Mesothelial cell of epicardium (in vitro differentiated cells): ENCODE data around the gene AGXT. TPM values are rescaled to one million over a fixed set of nuclear protein-coding genes. Genes with fewer than 3 reads are reported as not detected.
A peak's percentile ranks its signal among the peaks of the same experiment; 100 is the strongest.

ENCODE experiments used
- DNase-seq, 2 experiments: peaks; one replicate each; pipeline ENCODE4 v3.0.0; 2021; ENCODE audit warnings: low spot score in 2 of 2; ENCODE audit not compliant: unreplicated experiment in 2 of 2
- H3K27ac Mint-ChIP-seq: 2 replicates; pipeline ENCODE4 v1.8.0; 2021; ENCODE audit warnings: mixed read lengths
- H3K27me3 Mint-ChIP-seq: 2 replicates; pipeline ENCODE4 v1.8.0; 2021; ENCODE audit warnings: low read depth, mixed read lengths
- H3K36me3 Mint-ChIP-seq: 2 replicates; pipeline ENCODE4 v1.8.0; 2021; ENCODE audit warnings: mixed read lengths
- H3K4me1 Mint-ChIP-seq: 2 replicates; pipeline ENCODE4 v1.8.0; 2021; ENCODE audit warnings: mixed read lengths
- H3K4me3 Mint-ChIP-seq: 2 replicates; pipeline ENCODE4 v1.8.0; 2021; ENCODE audit warnings: mild to moderate bottlenecking, moderate library complexity, mixed read lengths
- H3K9me3 Mint-ChIP-seq: 2 replicates; pipeline ENCODE4 v1.8.0; 2021; ENCODE audit warnings: mixed read lengths
- total RNA-seq: library from RNA; stranded (reverse); gene quantifications from 3 replicates; pipeline ENCODE4 v1.2.1, GENCODE V29; 2021
- TF ChIP-seq, protein P1 (sequence below): fragments of 200-600 bp; sonication (generic); IDR thresholded peaks from one replicate; pipeline ENCODE4 v1.5.0; 2021; ENCODE audit warnings: antibody characterized with exemption; ENCODE audit not compliant: unreplicated experiment

Gene AGXT
- total RNA-seq, 1 donor from 2014 or later: not detected

DNA sequence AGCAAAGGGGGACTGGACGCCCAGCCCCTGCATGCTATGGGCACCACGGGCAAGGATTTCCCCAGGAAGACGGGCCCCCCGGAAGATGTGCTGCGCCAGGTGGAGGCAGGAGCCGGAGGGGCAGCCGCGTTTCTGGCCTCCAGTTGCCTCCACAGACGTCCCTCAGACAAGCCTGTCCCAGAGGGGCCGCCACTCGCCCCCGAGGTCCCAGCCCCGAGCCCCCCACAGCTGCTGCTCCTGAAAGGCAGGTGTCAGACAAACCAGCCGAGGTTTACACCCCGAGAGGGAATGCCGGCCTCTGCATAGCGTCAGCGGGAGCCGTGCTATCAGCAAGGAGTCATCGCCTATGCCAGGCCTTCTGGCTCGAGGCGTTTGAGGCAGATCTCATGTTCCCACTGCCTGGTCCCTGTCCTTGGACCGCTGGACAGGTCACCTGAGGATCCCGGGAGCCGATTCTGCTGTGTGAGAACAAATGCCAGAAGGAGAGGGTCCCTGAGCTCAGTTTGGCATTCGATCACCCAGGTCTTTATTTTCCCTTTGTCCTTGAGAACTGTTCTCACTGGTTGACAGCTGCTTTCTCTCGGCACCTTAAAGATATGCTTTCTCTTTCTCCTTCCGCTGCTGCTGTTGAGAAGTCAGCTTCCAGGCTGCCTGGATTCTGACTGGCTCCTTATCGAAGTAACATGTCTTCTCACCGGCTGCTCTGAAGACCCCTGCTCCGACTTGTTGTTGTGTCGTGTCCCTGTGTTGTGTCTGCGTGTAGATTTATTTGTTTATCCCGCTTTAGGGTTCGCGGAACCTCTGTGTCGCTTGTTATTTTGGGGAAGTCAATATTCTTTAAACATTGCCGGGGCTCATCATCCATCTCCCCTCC is 58.1 kb downstream of the AGXT start:
- Mint-ChIP-seq H3K27me3 (peaks cover 17% of the 10 kb centered on the region), H3K27ac (no peak overlapping the region), H3K9me3 (no peaks in the 10 kb centered on the region), H3K4me3 (no peak overlapping the region), H3K36me3 (no peaks in the 10 kb centered on the region), H3K4me1 (no peaks in the 10 kb centered on the region)
- peak; percentile 18 to 38 for DNase-seq
- TF ChIP-seq, protein P1, sequence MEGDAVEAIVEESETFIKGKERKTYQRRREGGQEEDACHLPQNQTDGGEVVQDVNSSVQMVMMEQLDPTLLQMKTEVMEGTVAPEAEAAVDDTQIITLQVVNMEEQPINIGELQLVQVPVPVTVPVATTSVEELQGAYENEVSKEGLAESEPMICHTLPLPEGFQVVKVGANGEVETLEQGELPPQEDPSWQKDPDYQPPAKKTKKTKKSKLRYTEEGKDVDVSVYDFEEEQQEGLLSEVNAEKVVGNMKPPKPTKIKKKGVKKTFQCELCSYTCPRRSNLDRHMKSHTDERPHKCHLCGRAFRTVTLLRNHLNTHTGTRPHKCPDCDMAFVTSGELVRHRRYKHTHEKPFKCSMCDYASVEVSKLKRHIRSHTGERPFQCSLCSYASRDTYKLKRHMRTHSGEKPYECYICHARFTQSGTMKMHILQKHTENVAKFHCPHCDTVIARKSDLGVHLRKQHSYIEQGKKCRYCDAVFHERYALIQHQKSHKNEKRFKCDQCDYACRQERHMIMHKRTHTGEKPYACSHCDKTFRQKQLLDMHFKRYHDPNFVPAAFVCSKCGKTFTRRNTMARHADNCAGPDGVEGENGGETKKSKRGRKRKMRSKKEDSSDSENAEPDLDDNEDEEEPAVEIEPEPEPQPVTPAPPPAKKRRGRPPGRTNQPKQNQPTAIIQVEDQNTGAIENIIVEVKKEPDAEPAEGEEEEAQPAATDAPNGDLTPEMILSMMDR: no peak

GRCh38 chr2:240927390-240927781 is 58.8 kb downstream of the AGXT start:
- no peak overlapping the region for H3K4me3 Mint-ChIP-seq
- H3K9me3 Mint-ChIP-seq: no peaks in the 10 kb centered on the region
- no peaks in the 10 kb centered on the region for H3K36me3 Mint-ChIP-seq
- no peak overlapping the region for H3K27ac Mint-ChIP-seq
- H3K27me3 Mint-ChIP-seq: peaks cover 17% of the 10 kb centered on the region
- no peaks in the 10 kb centered on the region for H3K4me1 Mint-ChIP-seq
- TF ChIP-seq, protein P1: no peak
- no peak for DNase-seq

- Mint-ChIP-seq H3K27ac (no peak overlapping the region), H3K4me1 (no peaks in the 10 kb centered on the region), H3K9me3 (no peaks in the 10 kb centered on the region), H3K27me3 (peaks cover 17% of the 10 kb centered on the region), H3K4me3 (no peak overlapping the region), H3K36me3 (no peaks in the 10 kb centered on the region)
- TF ChIP-seq, protein P1: no peak
- DNase-seq: peak in 1 of 2 experiments; percentile 32
These were observed 60.1 kb downstream of the AGXT start for GRCh38 chr2:240928476-240929363.

DNA sequence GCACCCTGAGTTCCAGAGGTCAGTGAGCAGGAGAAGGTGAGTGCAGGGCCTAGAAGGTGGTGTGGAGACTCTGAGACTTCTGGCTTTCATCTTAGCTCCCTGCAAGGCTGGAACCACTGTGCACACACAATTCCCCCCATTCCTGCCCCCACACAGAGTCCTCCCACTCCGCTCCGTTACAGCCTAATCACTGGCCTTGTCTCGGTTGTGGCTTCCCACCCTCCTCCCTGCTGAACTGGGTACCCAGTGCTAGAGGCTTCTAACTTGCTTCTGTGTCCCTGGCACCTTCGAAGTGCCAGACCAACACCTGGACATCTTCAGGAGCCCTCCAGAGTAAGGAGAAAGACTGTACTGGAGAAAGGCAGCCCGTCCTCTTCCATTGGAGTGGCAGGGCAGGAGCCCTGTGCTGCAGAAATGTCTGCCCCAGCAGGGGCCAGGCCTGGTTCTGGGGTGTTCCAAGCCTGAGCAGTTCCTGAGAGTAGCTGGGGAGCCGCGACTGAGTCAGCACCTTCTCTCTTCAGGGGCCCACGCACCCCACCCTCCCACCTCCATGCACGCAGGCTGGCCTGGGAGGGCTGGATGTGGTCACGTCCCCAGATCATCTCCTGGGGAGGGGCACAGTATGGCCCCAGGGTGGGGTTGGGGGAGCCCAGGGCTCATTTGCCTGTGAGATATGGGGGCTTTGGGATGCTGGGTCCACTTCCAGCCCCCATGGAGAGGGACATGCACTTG is 60.9 kb downstream of the AGXT start:
- no peaks in the 10 kb centered on the region for H3K9me3 Mint-ChIP-seq
- TF ChIP-seq, protein P1: no peak
- H3K27ac Mint-ChIP-seq: no peak overlapping the region
- H3K4me1 Mint-ChIP-seq: no peaks in the 10 kb centered on the region
- H3K27me3 Mint-ChIP-seq: peaks cover 17% of the 10 kb centered on the region
- H3K4me3 Mint-ChIP-seq: no peak overlapping the region
- H3K36me3 Mint-ChIP-seq: no peaks in the 10 kb centered on the region
- peak; percentile 13 to 33 for DNase-seq

Other genes starting within 250 kb of the AGXT start
- gene GPR35, start 243.3 kb upstream of the AGXT start, total RNA-seq: 5.4 to 6.0 TPM (median 6.0 TPM) in 3 replicates
- not detected in 3 replicates for gene AQP12B, start 185.9 kb upstream of the AGXT start, total RNA-seq
- gene AQP12A, start 177.0 kb upstream of the AGXT start, total RNA-seq: not detected in 3 replicates
- 46.2 to 49.5 TPM (median 48.9 TPM) in 3 replicates for gene KIF1A, start 48.6 kb upstream of the AGXT start, total RNA-seq
- 2.0 to 3.2 TPM (median 2.4 TPM) in 3 replicates for gene MAB21L4, start 27.3 kb downstream of the AGXT start, total RNA-seq
- 0.16 to 0.32 TPM (median 0.16 TPM) in 3 replicates for gene CROCC2, start 37.5 kb downstream of the AGXT start, total RNA-seq
- gene SNED1, start 129.8 kb downstream of the AGXT start, total RNA-seq: 7.1 to 10.5 TPM (median 9.4 TPM) in 3 replicates
- gene MTERF4, start 233.5 kb downstream of the AGXT start, total RNA-seq: 47.9 to 55.9 TPM (median 53.7 TPM) in 3 replicates